Skin of body (tissue), 2 donors: ENCODE results near the gene NACA2. TPM values are rescaled to one million over a fixed set of nuclear protein-coding genes. Genes with fewer than 3 reads are reported as not detected.
"Not testable (repeated sequence)": the region's sequence is repeated elsewhere in the genome, so short reads cannot be mapped to it uniquely, and the experiment has no call there.

Experiments used
- DNase-seq: peaks from one replicate; lab custom pipeline; 2025; lab: John Stamatoyannopoulos, UW
- total RNA-seq: library from RNA; depleted of rRNA; stranded (reverse); fragments of >200 nt; gene quantifications from one replicate; pipeline ENCODE4 v1.2.3, GENCODE V29; 2014

NACA2 gene
- total RNA-seq: not detected

- no peak for DNase-seq
Measured at GRCh38 chr17:61591018-61591417, at the start of gene NACA2. Gene NACA2 (minus strand): TSS chr17:61591219. CDS start chr17:61591180, 39 bp downstream.

- no peak for DNase-seq
Measured at GRCh38 chr17:61639818-61640217, 48.8 kb upstream of the NACA2 start.

- no peak for DNase-seq
Measured at GRCh38 chr17:61638087-61638486, 47.1 kb upstream of the NACA2 start.

GRCh38 chr17:61635913-61636432 lies 45.0 kb upstream of the NACA2 start:
- DNase-seq: peak; percentile 2

- no peak for DNase-seq
Measured at GRCh38 chr17:61634942-61635538, 44.0 kb upstream of the NACA2 start.

GRCh38 chr17:61634011-61634539 lies 43.1 kb upstream of the NACA2 start:
- DNase-seq: no peak

GRCh38 chr17:61632826-61633225 lies 41.8 kb upstream of the NACA2 start:
- no peak for DNase-seq

GRCh38 chr17:61631800-61632199 lies 40.8 kb upstream of the NACA2 start:
- no peak for DNase-seq

- not testable (repeated sequence) for DNase-seq
Measured at GRCh38 chr17:61628158-61628557, 37.1 kb upstream of the NACA2 start.

- DNase-seq: no peak
Measured at GRCh38 chr17:61627658-61628057, 36.6 kb upstream of the NACA2 start.

GRCh38 chr17:61627125-61627524 lies 36.1 kb upstream of the NACA2 start:
- DNase-seq: no peak

- no peak for DNase-seq
Measured at GRCh38 chr17:61625564-61625963, 34.5 kb upstream of the NACA2 start.

GRCh38 chr17:61624951-61625350 lies 33.9 kb upstream of the NACA2 start:
- DNase-seq: no peak

GRCh38 chr17:61621317-61621716 lies 30.3 kb upstream of the NACA2 start:
- DNase-seq: no peak

- no peak for DNase-seq
Measured at GRCh38 chr17:61619953-61620352, 28.9 kb upstream of the NACA2 start.

- no peak for DNase-seq
Measured at GRCh38 chr17:61619493-61619892, 28.5 kb upstream of the NACA2 start.

GRCh38 chr17:61618950-61619349 lies 27.9 kb upstream of the NACA2 start:
- DNase-seq: no peak

- peak; percentile 2 for DNase-seq
Measured at GRCh38 chr17:61617330-61617729, 26.3 kb upstream of the NACA2 start.

GRCh38 chr17:61616783-61617182 lies 25.8 kb upstream of the NACA2 start:
- no peak for DNase-seq

- no peak for DNase-seq
Measured at GRCh38 chr17:61614219-61614618, 23.2 kb upstream of the NACA2 start.

- no peak for DNase-seq
Measured at GRCh38 chr17:61611323-61611722, 20.3 kb upstream of the NACA2 start.

GRCh38 chr17:61605692-61606091 lies 14.7 kb upstream of the NACA2 start:
- no peak for DNase-seq

- DNase-seq: no peak
Measured at GRCh38 chr17:61601297-61601696, 10.3 kb upstream of the NACA2 start.
